SK-N-MC (cell line): Measurements from ENCODE around the gene LAMP5.
A peak's percentile ranks its signal among the peaks of the same experiment; 100 is the strongest.

Experiments used
- DNase-seq: peaks from one replicate; pipeline ENCODE4 v3.0.0-alpha.2; 2011; ENCODE audit warnings: low read depth, low spot score
- H3K27ac ChIP-seq: fragments of 200-600 bp; sonication (generic); 2 replicates; pipeline ENCODE4 v1.5.1; 2016; ENCODE audit warnings: mixed run types
- H3K36me3 ChIP-seq: fragments of 200-600 bp; sonication (generic); 2 replicates; pipeline ENCODE4 v1.6.1; 2017; ENCODE audit warnings: antibody characterized with exemption, low read length, mixed read lengths; ENCODE audit not compliant: insufficient read depth
- H3K4me3 ChIP-seq: fragments of 200-600 bp; sonication (generic); 2 replicates; pipeline ENCODE4 v1.5.1; 2016
- H3K9ac ChIP-seq: fragments of 200-600 bp; sonication (generic); 2 replicates; pipeline ENCODE4 v1.8.0; 2017; ENCODE audit warnings: mixed run types, mixed read lengths; ENCODE audit not compliant: insufficient read length
- H3K9me3 ChIP-seq: fragments of 200-600 bp; sonication (generic); 2 replicates; pipeline ENCODE4 v1.6.1; 2017; ENCODE audit warnings: low read depth, mild to moderate bottlenecking, antibody characterized with exemption, low read length, moderate library complexity, mixed read lengths
- EZH2 ChIP-seq: fragments of 200-600 bp; sonication (generic); IDR thresholded peaks from one replicate; pipeline ENCODE4 v1.6.1; 2017; ENCODE audit warnings: antibody characterized with exemption
- FOXP2 ChIP-seq: optimal IDR thresholded peaks from 2 replicates; pipeline ENCODE3; 2011; ENCODE audit warnings: mild to moderate bottlenecking, moderate library complexity; ENCODE audit not compliant: insufficient read depth; ENCODE audit errors: extremely low read length, control extremely low read depth

The LAMP5 gene

DNA sequence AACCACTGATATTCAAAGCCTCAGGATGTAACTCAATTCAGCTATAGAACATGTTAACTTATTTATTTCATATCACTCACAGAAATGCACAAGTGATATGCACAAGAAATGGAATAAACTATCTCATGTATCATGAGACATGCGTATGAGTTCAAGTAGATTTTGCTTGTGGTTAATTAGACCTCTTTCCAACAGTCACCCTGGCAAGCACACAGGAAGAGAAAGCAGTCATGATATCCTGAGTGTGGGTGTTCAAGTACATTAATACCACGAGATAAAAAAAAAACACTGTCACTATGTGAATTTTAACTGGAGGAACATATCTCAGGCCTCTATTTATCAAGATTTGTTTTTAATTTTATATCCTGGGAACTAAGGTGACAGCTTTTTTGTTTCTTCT, 64.2 kb downstream of the LAMP5 start:
- no peaks in the 10 kb centered on the region for H3K36me3 ChIP-seq
- peak; percentile 77 for DNase-seq
- no peak overlapping the region for H3K27ac ChIP-seq
- H3K9me3 ChIP-seq = no peaks in the 10 kb centered on the region
- H3K4me3 ChIP-seq = no peak overlapping the region
- TF ChIP-seq EZH2 (no peak), FOXP2 (peak; percentile 56)
- H3K9ac ChIP-seq = no peak overlapping the region
